ENCODE results near the gene C4orf54.

The C4orf54 gene

DNA sequence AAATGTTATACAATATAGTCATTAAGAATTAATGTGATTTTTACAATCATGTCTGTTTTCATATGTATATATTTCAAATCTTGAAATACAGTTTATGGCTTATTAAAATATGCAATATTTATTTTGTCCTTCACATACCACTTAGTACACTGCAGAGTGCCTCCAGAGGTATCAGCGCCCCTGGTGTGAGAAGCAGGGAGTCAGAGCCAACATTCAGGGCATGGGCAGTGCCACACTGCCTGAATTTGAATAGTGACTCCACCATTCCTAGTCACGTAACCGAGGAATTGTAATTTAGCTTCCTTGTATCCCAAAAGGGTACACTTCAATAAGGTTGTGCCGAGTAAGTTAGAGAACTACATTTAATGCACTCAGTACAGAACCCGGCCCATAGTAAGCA, 4.3 kb upstream of the C4orf54 start:
- Histone ChIP-seq H4K20me1 (ENCODE audit: insufficient read depth, low read length) (no peaks in the 10 kb centered on the region), H3K9me3 (ENCODE audit: insufficient read depth, low read length) (no peaks in the 10 kb centered on the region), H3K4me1 (ENCODE audit: low read length) (no peaks in the 10 kb centered on the region), H2AFZ (ENCODE audit: low read depth, low read length) (no peak overlapping the region), H3K79me2 (ENCODE audit: low read length) (no peaks in the 10 kb centered on the region), H3K9ac (ENCODE audit: low read length) (no peak overlapping the region), H3K27ac (ENCODE audit: low read length) (no peak overlapping the region), H3K4me3 (ENCODE audit: low read length) (no peak overlapping the region), H3K36me3 (replicated peaks; ENCODE audit: low read depth, low read length) (no peaks in the 10 kb centered on the region), H3K4me2 (ENCODE audit: low read length) (no peak overlapping the region), H3K27me3 (ENCODE audit: low read depth, low read length) (no peaks in the 10 kb centered on the region)
- TF ChIP-seq, protein P1, sequence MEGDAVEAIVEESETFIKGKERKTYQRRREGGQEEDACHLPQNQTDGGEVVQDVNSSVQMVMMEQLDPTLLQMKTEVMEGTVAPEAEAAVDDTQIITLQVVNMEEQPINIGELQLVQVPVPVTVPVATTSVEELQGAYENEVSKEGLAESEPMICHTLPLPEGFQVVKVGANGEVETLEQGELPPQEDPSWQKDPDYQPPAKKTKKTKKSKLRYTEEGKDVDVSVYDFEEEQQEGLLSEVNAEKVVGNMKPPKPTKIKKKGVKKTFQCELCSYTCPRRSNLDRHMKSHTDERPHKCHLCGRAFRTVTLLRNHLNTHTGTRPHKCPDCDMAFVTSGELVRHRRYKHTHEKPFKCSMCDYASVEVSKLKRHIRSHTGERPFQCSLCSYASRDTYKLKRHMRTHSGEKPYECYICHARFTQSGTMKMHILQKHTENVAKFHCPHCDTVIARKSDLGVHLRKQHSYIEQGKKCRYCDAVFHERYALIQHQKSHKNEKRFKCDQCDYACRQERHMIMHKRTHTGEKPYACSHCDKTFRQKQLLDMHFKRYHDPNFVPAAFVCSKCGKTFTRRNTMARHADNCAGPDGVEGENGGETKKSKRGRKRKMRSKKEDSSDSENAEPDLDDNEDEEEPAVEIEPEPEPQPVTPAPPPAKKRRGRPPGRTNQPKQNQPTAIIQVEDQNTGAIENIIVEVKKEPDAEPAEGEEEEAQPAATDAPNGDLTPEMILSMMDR (IDR thresholded peaks at IDR 0.05; ENCODE audit: low read depth, low read length), result no peak
- no peak for TF ChIP-seq EZH2phosphoT487 (IDR thresholded peaks at IDR 0.05; ENCODE audit: low read depth)

DNA sequence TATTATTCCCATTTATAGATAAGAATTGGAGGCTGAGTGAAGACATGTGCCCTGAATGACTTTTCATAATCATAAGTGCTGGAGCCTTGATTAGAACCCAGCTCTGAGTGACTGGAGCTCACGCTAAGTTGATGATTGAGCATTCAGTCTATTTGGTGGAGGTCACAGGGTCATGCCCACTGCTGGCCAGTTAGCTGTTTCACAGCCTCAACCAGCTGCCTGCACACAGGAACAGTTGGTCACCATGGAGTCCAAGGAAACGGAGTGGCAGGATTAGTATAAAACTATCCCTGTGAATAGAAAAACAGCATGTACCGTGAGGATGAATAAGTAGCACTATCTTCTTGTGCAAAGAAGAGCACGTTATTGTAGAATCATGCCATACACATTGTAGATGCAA, 1.0 kb upstream of the C4orf54 start:
- Histone ChIP-seq H3K4me3 (ENCODE audit: low read length) (no peak overlapping the region), H3K79me2 (ENCODE audit: low read length) (no peaks in the 10 kb centered on the region), H3K9ac (ENCODE audit: low read length) (no peak overlapping the region), H3K4me2 (ENCODE audit: low read length) (no peak overlapping the region), H3K36me3 (replicated peaks; ENCODE audit: low read depth, low read length) (no peaks in the 10 kb centered on the region), H4K20me1 (ENCODE audit: insufficient read depth, low read length) (no peaks in the 10 kb centered on the region), H3K27ac (ENCODE audit: low read length) (no peak overlapping the region), H3K27me3 (ENCODE audit: low read depth, low read length) (no peaks in the 10 kb centered on the region), H3K9me3 (ENCODE audit: insufficient read depth, low read length) (no peaks in the 10 kb centered on the region), H2AFZ (ENCODE audit: low read depth, low read length) (no peak overlapping the region), H3K4me1 (ENCODE audit: low read length) (no peaks in the 10 kb centered on the region)
- no peak for TF ChIP-seq EZH2phosphoT487 (IDR thresholded peaks at IDR 0.05; ENCODE audit: low read depth)
- TF ChIP-seq, protein P1 (IDR thresholded peaks at IDR 0.05; ENCODE audit: low read depth, low read length), result no peak

DNA sequence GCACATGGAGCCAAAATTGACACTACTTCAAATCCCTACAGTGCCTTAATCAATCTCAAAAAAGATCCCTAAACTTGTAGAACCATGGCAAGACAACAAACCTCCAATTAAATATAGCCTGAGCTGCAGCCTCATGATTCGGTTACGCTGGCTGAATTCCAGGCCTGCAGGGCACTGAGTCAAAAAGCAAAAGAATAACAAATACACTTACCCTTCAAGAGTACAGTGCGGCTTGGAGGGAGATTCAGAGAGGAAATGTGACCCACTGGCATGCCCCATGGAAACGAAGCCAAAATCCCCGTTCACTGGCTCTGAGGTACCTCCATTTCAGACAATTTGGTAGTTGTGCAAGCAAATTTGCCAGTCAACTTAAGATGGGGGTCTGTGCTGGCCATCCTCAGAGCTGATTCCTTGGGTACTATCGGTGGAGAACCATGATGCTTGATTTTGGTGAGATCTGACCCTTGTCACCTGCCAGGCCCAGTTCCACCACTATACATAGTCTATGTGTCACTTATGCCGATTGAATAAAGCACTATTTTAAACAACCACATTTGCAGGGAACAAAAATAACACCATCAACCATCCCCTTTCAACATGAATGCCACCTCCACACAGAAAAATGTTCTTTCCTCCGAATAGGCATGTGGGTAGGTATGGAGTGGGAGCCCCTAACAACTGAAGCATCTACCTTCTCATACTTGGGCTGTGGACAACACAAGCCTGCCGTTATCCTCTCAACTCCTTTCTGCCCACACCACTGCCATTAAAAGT, 2.1 kb downstream of the C4orf54 start:
- Histone ChIP-seq H3K4me2 (ENCODE audit: low read length) (no peak overlapping the region), H3K27ac (ENCODE audit: low read length) (no peak overlapping the region), H3K36me3 (replicated peaks; ENCODE audit: low read depth, low read length) (no peaks in the 10 kb centered on the region), H3K27me3 (ENCODE audit: low read depth, low read length) (no peaks in the 10 kb centered on the region), H2AFZ (ENCODE audit: low read depth, low read length) (no peak overlapping the region), H3K9ac (ENCODE audit: low read length) (no peak overlapping the region), H3K4me3 (ENCODE audit: low read length) (no peak overlapping the region), H4K20me1 (ENCODE audit: insufficient read depth, low read length) (no peaks in the 10 kb centered on the region), H3K4me1 (ENCODE audit: low read length) (no peaks in the 10 kb centered on the region), H3K9me3 (ENCODE audit: insufficient read depth, low read length) (no peaks in the 10 kb centered on the region), H3K79me2 (ENCODE audit: low read length) (no peaks in the 10 kb centered on the region)
- TF ChIP-seq, protein P1 (IDR thresholded peaks at IDR 0.05; ENCODE audit: low read depth, low read length), result no peak
- TF ChIP-seq EZH2phosphoT487 (IDR thresholded peaks at IDR 0.05; ENCODE audit: low read depth), result no peak

- H4K20me1 ChIP-seq (ENCODE audit: insufficient read depth, low read length), result no peaks in the 10 kb centered on the region
- no peaks in the 10 kb centered on the region for H3K4me1 ChIP-seq (ENCODE audit: low read length)
- no peak overlapping the region for H2AFZ ChIP-seq (ENCODE audit: low read depth, low read length)
- H3K4me3 ChIP-seq (ENCODE audit: low read length), result no peak overlapping the region
- H3K9me3 ChIP-seq (ENCODE audit: insufficient read depth, low read length), result no peaks in the 10 kb centered on the region
- no peak for TF ChIP-seq EZH2phosphoT487 (IDR thresholded peaks at IDR 0.05; ENCODE audit: low read depth)
- TF ChIP-seq, protein P1 (IDR thresholded peaks at IDR 0.05; ENCODE audit: low read depth, low read length), result no peak
- no peaks in the 10 kb centered on the region for H3K27me3 ChIP-seq (ENCODE audit: low read depth, low read length)
- H3K36me3 ChIP-seq (replicated peaks; ENCODE audit: low read depth, low read length), result no peaks in the 10 kb centered on the region
- no peak overlapping the region for H3K9ac ChIP-seq (ENCODE audit: low read length)
- no peak overlapping the region for H3K27ac ChIP-seq (ENCODE audit: low read length)
- H3K79me2 ChIP-seq (ENCODE audit: low read length), result no peaks in the 10 kb centered on the region
- H3K4me2 ChIP-seq (ENCODE audit: low read length), result no peak overlapping the region
Observed at GRCh38 chr4:99654361-99654761, 3.3 kb downstream of the C4orf54 start.
